ENCODE results near the gene CAPN13. TPM values are rescaled to one million over a fixed set of nuclear protein-coding genes. Genes with fewer than 3 reads are reported as not detected.

Gene CAPN13
- polyA plus RNA-seq, 1 experiment: not detected

DNA sequence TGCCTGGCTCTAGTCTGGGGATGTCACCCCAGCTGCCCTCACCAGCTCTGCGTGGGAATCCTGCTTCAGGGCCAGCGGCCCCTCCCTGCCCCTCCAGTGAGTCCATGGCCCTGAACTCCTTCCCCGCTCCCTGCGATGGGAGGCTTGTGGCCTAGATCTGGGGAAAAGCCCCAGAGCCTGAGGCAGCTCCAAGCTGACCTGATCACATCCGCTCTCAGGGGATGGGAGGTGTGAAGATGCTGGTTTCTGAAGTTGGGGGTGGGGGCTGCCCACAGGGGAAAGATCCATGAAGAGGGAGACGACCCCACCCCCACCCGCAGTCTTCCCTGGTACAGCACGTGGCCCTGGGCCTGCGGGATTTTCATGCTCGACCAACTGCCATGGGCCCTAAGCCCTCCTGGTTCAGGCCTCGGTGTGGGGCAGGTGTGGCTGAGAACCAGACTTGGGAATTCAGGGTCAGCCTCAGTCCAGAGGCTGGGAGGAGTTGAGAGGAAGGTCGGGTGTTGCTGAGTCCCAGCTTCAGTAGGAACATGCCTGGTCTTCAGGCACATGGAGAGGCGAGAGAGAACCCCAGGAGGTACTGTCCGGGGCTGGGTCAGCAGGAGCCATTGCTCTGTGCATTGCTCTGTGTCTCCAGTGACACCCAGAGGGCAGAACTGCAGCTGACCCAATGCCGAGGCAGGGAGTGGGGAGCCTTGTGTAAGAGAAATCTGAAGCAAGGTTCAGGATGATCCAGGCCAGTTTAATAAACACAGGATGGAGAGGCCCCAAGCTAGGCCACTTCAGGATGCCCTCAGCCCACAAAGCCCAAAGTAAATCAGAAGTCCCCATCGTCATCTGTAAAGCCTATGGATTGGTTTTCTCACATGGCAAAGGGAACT lies 115.1 kb downstream of the CAPN13 start:
- DNase-seq (ENCODE audit: low read depth): no peak
- POLR2A ChIA-PET: no interaction called here
- CTCF ChIA-PET: interaction anchor here (0.6 to 7.5 kb wide), 13 partner anchors 10 to 607 kb away, joined by 3 to 55 read pairs (median 3); no protein-coding TSS in a partner anchor
- H3K4me3 ChIP-seq (ENCODE audit: low read depth, low read length): no peak overlapping the region
- TF ChIP-seq, protein P1, sequence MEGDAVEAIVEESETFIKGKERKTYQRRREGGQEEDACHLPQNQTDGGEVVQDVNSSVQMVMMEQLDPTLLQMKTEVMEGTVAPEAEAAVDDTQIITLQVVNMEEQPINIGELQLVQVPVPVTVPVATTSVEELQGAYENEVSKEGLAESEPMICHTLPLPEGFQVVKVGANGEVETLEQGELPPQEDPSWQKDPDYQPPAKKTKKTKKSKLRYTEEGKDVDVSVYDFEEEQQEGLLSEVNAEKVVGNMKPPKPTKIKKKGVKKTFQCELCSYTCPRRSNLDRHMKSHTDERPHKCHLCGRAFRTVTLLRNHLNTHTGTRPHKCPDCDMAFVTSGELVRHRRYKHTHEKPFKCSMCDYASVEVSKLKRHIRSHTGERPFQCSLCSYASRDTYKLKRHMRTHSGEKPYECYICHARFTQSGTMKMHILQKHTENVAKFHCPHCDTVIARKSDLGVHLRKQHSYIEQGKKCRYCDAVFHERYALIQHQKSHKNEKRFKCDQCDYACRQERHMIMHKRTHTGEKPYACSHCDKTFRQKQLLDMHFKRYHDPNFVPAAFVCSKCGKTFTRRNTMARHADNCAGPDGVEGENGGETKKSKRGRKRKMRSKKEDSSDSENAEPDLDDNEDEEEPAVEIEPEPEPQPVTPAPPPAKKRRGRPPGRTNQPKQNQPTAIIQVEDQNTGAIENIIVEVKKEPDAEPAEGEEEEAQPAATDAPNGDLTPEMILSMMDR (IDR thresholded peaks at IDR 0.05; ENCODE audit: insufficient read depth, low read depth, low read length): peak; percentile 47
- peaks cover 2% of the 10 kb centered on the region; the same call in 1 of the 2 replicates for H3K27me3 ChIP-seq (ENCODE audit: control insufficient read depth, insufficient read depth, low read length)
- no peaks in the 10 kb centered on the region for H3K36me3 ChIP-seq (ENCODE audit: control insufficient read depth, insufficient read depth, low read length)

DNA sequence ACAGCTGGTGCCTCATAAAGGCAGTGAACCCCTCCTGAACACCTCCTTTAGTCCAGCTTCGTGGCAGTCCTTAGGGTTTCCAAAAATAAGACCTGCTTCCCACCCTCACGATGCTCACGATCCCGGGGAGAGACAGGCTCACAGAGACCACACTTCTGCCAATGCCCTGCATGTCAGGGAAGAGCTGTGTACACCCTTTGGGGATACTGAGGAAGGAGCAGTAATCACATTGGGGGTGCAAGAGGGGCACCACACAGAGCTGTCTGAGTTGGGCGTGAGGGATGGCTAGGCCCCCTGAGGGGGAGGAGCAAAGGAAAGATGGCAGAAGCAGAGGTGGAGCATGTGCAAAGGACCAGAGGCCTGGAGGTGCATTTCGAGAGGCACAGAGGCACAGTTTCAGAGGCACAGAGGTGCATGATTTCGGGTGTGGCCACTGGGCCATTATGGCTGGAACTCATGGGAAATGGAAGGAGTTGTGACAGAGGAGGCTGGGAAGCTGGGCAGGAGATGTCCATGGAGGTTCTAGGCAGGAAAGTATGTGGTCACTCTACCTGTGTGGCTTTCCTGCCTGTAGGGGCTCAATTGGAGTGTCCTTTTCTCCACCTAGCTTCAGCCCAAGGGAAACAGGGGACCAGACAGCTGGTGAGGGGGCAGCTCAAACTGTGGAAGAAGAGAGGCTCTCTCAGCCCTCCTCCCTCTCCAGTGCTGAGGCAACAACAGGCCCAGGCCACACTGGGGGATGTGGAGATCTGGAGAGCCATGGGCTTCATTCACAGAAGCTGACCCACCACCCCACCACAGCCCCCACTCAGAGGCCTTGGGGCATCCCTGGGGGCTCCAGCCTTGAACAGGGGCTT lies 115.9 kb downstream of the CAPN13 start:
- ChIA-PET CTCF (interaction anchor here (0.6 to 7.5 kb wide), 7 partner anchors 9 to 526 kb away, joined by 3 to 55 read pairs (median 4); no protein-coding TSS in a partner anchor), POLR2A (interaction anchor here (0.5 kb wide), 1 partner anchor 12 kb away, joined by 3 read pairs; no protein-coding TSS in a partner anchor)
- no peak for DNase-seq (ENCODE audit: low read depth)
- peaks cover 2% of the 10 kb centered on the region; the same call in 1 of the 2 replicates for H3K27me3 ChIP-seq (ENCODE audit: control insufficient read depth, insufficient read depth, low read length)
- TF ChIP-seq, protein P1 (IDR thresholded peaks at IDR 0.05; ENCODE audit: insufficient read depth, low read depth, low read length): no peak
- H3K36me3 ChIP-seq (ENCODE audit: control insufficient read depth, insufficient read depth, low read length): no peaks in the 10 kb centered on the region
- H3K4me3 ChIP-seq (ENCODE audit: low read depth, low read length): no peak overlapping the region

DNA sequence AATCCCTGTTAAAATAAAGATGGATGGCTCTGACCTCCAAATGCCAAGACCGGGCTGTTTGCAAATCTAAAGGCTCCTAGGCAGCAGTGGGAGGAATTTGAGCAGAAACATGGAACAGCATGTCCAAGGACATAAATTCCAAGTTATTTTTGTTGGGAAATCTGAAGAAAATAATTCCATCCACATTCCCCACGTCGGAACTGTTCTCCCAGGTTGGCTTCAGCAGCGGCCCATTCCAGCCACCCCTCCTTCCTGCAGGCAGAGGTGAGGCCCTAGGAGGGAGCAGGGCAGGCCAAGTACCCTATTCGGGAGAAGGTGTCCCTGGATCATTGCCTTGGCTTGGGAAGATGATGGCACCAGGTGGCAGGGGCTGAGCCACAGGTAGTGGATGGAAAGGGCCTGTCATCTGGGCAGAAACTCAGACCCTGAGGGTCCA lies 117.1 kb downstream of the CAPN13 start:
- POLR2A ChIA-PET: no interaction called here

DNA sequence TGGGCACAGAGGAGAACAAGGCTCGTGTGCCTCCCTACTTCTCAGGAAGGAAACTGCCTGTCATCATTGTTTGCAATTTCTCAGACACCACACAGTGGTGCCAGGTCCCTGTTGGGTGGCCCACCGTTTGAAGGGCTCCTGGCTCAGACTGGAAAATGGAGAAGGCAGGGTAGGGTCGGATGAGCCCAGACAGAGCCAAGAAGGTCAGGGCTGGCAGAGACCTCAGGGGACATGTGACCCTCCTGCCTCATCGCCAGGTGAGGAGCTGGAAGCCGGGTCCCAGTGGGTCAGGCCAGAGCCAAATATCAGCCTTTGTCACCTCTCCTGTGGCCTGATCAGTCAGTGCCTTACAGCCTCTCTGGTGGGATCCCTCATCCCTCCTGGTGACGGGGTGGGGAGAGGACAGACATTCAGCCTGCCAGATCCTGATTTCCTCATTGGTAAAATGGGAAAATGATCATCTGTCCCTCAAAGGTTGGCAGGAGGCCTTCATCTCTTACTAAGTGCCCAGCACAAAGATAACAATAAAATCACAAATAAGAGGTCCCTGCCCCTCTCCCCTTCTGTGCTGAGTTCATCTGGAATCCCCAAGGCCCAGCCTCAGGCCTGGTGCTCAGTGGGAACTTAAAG lies 117.6 kb downstream of the CAPN13 start:
- TF ChIP-seq, protein P1 (IDR thresholded peaks at IDR 0.05; ENCODE audit: insufficient read depth, low read depth, low read length): no peak
- CTCF ChIA-PET: interaction anchor here (2.5 kb wide), 1 partner anchor 16 kb away, joined by 7 read pairs; no protein-coding TSS in a partner anchor
- Histone ChIP-seq H3K4me3 (ENCODE audit: low read depth, low read length) (no peak overlapping the region), H3K36me3 (ENCODE audit: control insufficient read depth, insufficient read depth, low read length) (no peaks in the 10 kb centered on the region), H3K27me3 (ENCODE audit: control insufficient read depth, insufficient read depth, low read length) (peaks cover 2% of the 10 kb centered on the region; the same call in 1 of the 2 replicates)
- POLR2A ChIA-PET: no interaction called here
- DNase-seq (ENCODE audit: low read depth): no peak

More for the DNA sequence above, 117.1 kb downstream of the CAPN13 start:
- Histone ChIP-seq H3K4me3 (ENCODE audit: low read depth, low read length) (no peak overlapping the region), H3K27me3 (ENCODE audit: control insufficient read depth, insufficient read depth, low read length) (peaks cover 2% of the 10 kb centered on the region; the same call in 1 of the 2 replicates), H3K36me3 (ENCODE audit: control insufficient read depth, insufficient read depth, low read length) (no peaks in the 10 kb centered on the region)
- TF ChIP-seq, protein P1 (IDR thresholded peaks at IDR 0.05; ENCODE audit: insufficient read depth, low read depth, low read length): no peak
- no peak for DNase-seq (ENCODE audit: low read depth)
- CTCF ChIA-PET: no interaction called here
